ENCODE measurements around the gene CAMK1D. TPM values are rescaled to one million over a fixed set of nuclear protein-coding genes. Genes with fewer than 3 reads are reported as not detected.

The CAMK1D gene
- total RNA-seq, 1 experiment from 2014 or later = 3.8 TPM

DNA sequence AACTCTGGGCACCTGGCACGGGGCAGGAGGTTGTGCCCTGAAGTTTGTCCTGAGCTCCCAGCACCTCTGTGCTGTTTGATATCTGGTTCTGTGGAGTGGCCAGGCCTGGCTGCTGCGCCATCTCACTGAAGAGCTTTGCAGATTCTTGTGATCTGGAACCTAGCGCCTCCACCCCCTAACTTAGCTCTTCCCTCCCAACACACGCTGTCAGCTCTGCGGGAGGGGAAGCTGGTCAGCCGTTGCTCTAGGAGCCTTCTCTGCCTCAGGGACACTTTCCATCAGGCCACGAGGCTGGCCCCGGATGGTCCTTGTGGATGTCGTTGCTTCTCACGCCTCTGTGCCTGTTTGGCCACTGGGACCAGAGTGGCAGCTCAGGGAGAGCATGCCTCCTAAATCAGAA lies 438.9 kb downstream of the CAMK1D start:
- Histone ChIP-seq H3K4me1 (replicated peaks) (no peaks in the 10 kb centered on the region), H3K9me3 (replicated peaks) (peaks cover 8% of the 10 kb centered on the region; the same call in 1 of the 2 replicates), H3K27me3 (replicated peaks) (no peaks in the 10 kb centered on the region), H3K4me3 (no peak overlapping the region), H3K36me3 (no peaks in the 10 kb centered on the region), H3K27ac (no peak overlapping the region)
- no peak for DNase-seq (ENCODE audit: low read depth in 1 of 2, low spot score in 2 of 2)

GRCh38 chr10:12790270-12790669 lies 440.9 kb downstream of the CAMK1D start:
- Histone ChIP-seq H3K4me1 (replicated peaks) (no peaks in the 10 kb centered on the region), H3K36me3 (no peaks in the 10 kb centered on the region), H3K27me3 (replicated peaks) (no peaks in the 10 kb centered on the region), H3K27ac (no peak overlapping the region), H3K4me3 (no peak overlapping the region), H3K9me3 (replicated peaks) (peaks cover 8% of the 10 kb centered on the region; the same call in 1 of the 2 replicates)
- DNase-seq (ENCODE audit: low read depth in 1 of 2, low spot score in 2 of 2) = no peak

DNA sequence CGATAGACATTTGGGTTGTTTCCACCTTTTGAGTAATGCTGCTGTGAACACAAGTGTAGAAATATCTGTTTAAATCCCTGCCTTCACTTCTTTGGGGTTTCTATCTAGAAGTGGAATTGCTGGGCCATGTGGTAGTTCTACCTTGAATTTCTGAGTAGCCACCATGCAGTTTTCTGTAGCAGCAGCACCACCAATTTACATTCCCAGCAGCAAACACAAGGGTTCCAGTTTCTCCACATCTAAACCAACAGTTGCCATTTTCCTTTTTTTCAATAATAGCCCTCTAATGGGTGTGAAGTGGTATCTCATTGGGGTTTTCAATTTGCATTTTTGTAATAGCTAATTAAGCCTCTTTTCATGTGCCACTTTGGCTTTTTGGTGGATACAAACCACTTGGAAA lies 442.4 kb downstream of the CAMK1D start:
- Histone ChIP-seq H3K4me1 (replicated peaks) (no peaks in the 10 kb centered on the region), H3K27ac (no peak overlapping the region), H3K36me3 (no peaks in the 10 kb centered on the region), H3K9me3 (replicated peaks) (peaks cover 8% of the 10 kb centered on the region; the same call in 1 of the 2 replicates), H3K27me3 (replicated peaks) (no peaks in the 10 kb centered on the region), H3K4me3 (no peak overlapping the region)
- no peak for DNase-seq (ENCODE audit: low read depth in 1 of 2, low spot score in 2 of 2)

DNA sequence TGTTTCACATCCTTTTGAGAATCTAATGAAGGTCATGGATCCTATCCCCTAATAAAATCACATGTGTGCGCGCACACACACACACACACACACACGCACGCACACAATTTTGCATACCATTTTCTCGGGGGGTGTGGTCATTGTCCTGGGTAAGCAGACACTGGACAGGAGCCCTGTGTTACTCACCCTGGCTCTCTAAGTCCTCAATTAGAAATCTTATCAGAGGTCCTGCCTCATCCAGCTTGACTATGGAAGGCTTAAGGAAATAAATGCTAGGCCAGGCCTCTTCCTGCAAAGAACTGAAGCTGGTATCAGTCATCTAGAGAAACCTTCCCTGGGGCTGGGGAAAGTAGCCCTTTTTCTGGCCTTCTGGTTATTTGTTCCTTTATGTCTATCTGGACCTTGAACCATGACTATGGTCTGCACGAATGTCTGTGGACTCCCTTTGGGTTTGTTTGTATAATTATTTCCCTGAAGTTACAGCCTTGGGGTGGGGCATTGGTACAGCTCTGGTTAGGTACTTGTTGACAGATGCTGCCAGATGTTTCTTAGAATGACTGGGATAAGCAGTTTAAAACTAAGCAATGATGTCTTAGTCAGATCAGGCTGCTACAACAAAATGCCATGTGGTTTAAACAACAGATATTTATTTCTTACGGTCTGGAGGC lies 443.7 kb downstream of the CAMK1D start:
- Histone ChIP-seq H3K4me3 (no peak overlapping the region), H3K27me3 (replicated peaks) (no peaks in the 10 kb centered on the region), H3K9me3 (replicated peaks) (peaks cover 8% of the 10 kb centered on the region; the same call in 1 of the 2 replicates), H3K4me1 (replicated peaks) (0 out of 2 replicates have a peak, but pooled peaks cover 3% of the 10 kb centered on the region), H3K36me3 (no peaks in the 10 kb centered on the region), H3K27ac (no peak overlapping the region)
- no peak for DNase-seq (ENCODE audit: low read depth in 1 of 2, low spot score in 2 of 2)

- no peak for DNase-seq (ENCODE audit: low read depth in 1 of 2, low spot score in 2 of 2)
- Histone ChIP-seq H3K27me3 (replicated peaks) (no peaks in the 10 kb centered on the region), H3K36me3 (no peaks in the 10 kb centered on the region), H3K27ac (no peak overlapping the region), H3K4me1 (replicated peaks) (0 out of 2 replicates have a peak, but pooled peaks cover 3% of the 10 kb centered on the region), H3K9me3 (replicated peaks) (peaks cover 8% of the 10 kb centered on the region; the same call in 1 of the 2 replicates), H3K4me3 (no peak overlapping the region)
Observed at GRCh38 chr10:12795315-12796110, 446.2 kb downstream of the CAMK1D start.

- Histone ChIP-seq H3K27ac (no peak overlapping the region), H3K4me3 (no peak overlapping the region), H3K27me3 (replicated peaks) (no peaks in the 10 kb centered on the region), H3K36me3 (no peaks in the 10 kb centered on the region), H3K9me3 (replicated peaks) (peaks cover 3% of the 10 kb centered on the region; the same call in 1 of the 2 replicates), H3K4me1 (replicated peaks) (0 out of 2 replicates have a peak, but pooled peaks cover 3% of the 10 kb centered on the region)
- DNase-seq (ENCODE audit: low read depth in 1 of 2, low spot score in 2 of 2) = no peak
Observed at GRCh38 chr10:12796401-12797160, 447.2 kb downstream of the CAMK1D start.

GRCh38 chr10:12797471-12798262 lies 448.3 kb downstream of the CAMK1D start:
- Histone ChIP-seq H3K27me3 (replicated peaks) (no peaks in the 10 kb centered on the region), H3K4me1 (replicated peaks) (0 out of 2 replicates have a peak, but pooled peaks cover 3% of the 10 kb centered on the region), H3K27ac (no peak overlapping the region), H3K9me3 (replicated peaks) (no peaks in the 10 kb centered on the region; the same call in 1 of the 2 replicates), H3K4me3 (no peak overlapping the region), H3K36me3 (no peaks in the 10 kb centered on the region)
- no peak for DNase-seq (ENCODE audit: low read depth in 1 of 2, low spot score in 2 of 2)

DNA sequence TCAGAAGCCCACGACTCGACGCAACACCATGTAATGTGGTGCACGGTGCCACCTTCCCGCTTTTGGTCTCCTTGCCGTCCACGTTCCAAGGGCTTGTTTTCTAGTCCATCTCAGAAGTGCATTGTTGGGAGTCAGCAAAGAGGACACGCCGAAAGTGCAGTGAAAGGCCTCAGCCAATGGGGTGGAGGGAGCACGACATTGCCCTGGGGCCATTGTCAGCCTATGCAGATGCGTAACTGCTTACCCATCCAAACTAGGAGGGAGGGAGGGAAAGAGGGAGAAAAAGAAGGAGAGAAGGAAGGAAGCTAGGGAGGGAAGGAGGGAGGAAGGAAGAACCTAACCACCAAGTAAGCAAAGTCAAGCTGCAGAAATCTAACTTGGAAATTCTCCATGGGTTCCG lies 449.8 kb downstream of the CAMK1D start:
- no peak for DNase-seq (ENCODE audit: low read depth in 1 of 2, low spot score in 2 of 2)
- no peak overlapping the region for H3K4me3 ChIP-seq
- H3K9me3 ChIP-seq (replicated peaks) = no peaks in the 10 kb centered on the region
- H3K27ac ChIP-seq = no peak overlapping the region
- no peaks in the 10 kb centered on the region for H3K27me3 ChIP-seq (replicated peaks)
- 0 out of 2 replicates have a peak, but pooled peaks cover 3% of the 10 kb centered on the region for H3K4me1 ChIP-seq (replicated peaks)
- H3K36me3 ChIP-seq = no peaks in the 10 kb centered on the region

GRCh38 chr10:12799714-12800113 lies 450.4 kb downstream of the CAMK1D start:
- no peaks in the 10 kb centered on the region for H3K36me3 ChIP-seq
- no peak overlapping the region for H3K4me3 ChIP-seq
- H3K27ac ChIP-seq = no peak overlapping the region
- no peaks in the 10 kb centered on the region for H3K27me3 ChIP-seq (replicated peaks)
- H3K9me3 ChIP-seq (replicated peaks) = no peaks in the 10 kb centered on the region
- DNase-seq (ENCODE audit: low read depth in 1 of 2, low spot score in 2 of 2) = no peak
- 0 out of 2 replicates have a peak, but pooled peaks cover 3% of the 10 kb centered on the region for H3K4me1 ChIP-seq (replicated peaks)

DNA sequence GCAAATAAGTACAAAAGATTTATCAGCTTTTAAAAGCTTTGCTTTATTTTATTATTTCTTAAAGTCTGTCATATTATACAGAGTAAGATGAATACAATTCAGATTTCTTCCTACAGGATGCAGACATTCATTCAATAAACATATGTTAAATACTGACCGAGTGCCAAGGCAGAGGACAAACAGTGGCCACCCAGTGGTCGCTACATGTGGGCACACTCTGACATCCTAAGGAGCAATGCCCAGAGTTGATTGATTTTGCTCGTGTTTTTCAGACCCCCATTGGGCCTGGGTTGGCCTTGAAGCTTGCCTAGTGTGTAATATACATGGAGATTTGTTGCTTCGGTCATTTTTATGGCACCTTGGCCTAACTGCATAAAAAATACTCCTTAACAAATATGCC lies 451.0 kb downstream of the CAMK1D start:
- H3K4me1 ChIP-seq (replicated peaks) = 0 out of 2 replicates have a peak, but pooled peaks cover 3% of the 10 kb centered on the region

DNA sequence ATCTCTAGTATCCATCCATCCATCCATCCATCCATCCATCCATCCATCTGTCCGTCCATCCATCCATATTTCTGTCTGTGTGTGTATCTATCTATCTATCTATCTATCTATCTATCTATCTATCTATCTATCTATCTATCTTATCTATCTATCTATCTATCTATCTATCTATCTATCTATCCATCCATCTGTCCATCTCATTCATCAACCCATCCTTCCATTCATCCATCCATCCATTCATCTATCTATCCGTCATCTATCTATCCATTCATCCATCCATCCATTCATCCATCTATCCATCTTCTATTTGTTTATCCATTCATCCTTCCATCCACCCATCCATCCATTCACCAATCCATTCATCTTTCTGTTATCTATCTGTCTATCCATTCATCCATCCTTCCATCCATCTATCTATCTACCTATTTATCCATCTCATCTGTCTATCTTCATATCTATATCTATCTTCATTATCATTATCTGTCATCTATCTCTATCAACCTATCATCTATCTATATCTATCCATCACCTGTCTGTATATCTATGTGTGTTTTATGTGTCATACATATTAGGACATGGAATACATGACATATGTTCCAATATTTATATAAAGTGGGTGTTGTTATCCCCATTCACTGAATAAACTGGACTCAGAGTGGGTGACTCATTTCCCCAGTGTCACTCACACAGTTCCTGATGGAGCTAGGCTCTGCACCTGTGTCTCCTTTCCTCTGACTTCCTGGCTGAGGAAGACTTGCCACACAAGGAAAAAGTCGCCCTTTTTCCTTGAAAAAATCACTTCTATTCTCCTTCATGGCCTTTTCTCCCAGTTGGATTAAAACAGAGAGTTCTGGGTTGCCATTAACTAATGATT lies 452.1 kb downstream of the CAMK1D start:
- H3K9me3 ChIP-seq (replicated peaks) = no peaks in the 10 kb centered on the region
- 0 out of 2 replicates have a peak, but pooled peaks cover 3% of the 10 kb centered on the region for H3K4me1 ChIP-seq (replicated peaks)
- no peaks in the 10 kb centered on the region for H3K27me3 ChIP-seq (replicated peaks)
- H3K4me3 ChIP-seq = no peak overlapping the region
- H3K36me3 ChIP-seq = no peaks in the 10 kb centered on the region
- DNase-seq (ENCODE audit: low read depth in 1 of 2, low spot score in 2 of 2) = no peak
- H3K27ac ChIP-seq = no peak overlapping the region

More for the DNA sequence above, 451.0 kb downstream of the CAMK1D start:
- Histone ChIP-seq H3K9me3 (replicated peaks) (no peaks in the 10 kb centered on the region), H3K4me3 (no peak overlapping the region), H3K27me3 (replicated peaks) (no peaks in the 10 kb centered on the region), H3K27ac (no peak overlapping the region), H3K36me3 (no peaks in the 10 kb centered on the region)
- DNase-seq (ENCODE audit: low read depth in 1 of 2, low spot score in 2 of 2) = no peak

GRCh38 chr10:12803776-12804175 lies 454.4 kb downstream of the CAMK1D start:
- no peak for DNase-seq (ENCODE audit: low read depth in 1 of 2, low spot score in 2 of 2)
- Histone ChIP-seq H3K4me1 (replicated peaks) (no peaks in the 10 kb centered on the region), H3K9me3 (replicated peaks) (no peaks in the 10 kb centered on the region), H3K27ac (no peak overlapping the region), H3K4me3 (no peak overlapping the region), H3K36me3 (no peaks in the 10 kb centered on the region), H3K27me3 (replicated peaks) (no peaks in the 10 kb centered on the region)

Data from SJSA1 (cell line).